GM23248 (cell line): ENCODE data around the gene SRSF7.

Source experiments
- EZH2 ChIP-seq: fragments of 200-600 bp; sonication (generic); IDR thresholded peaks from 2 replicates; pipeline ENCODE4 v1.6.1; 2018; ENCODE audit warnings: antibody characterized with exemption, mild to moderate bottlenecking; ENCODE audit not compliant: insufficient read depth, poor library complexity, severe bottlenecking
- EZH2phosphoT487 ChIP-seq: fragments of 200-600 bp; sonication (generic); IDR thresholded peaks from 2 replicates; pipeline ENCODE4 v1.6.1; 2018; ENCODE audit warnings: antibody characterized with exemption, moderate library complexity, mild to moderate bottlenecking, low read depth; ENCODE audit not compliant: insufficient read depth

- TF ChIP-seq EZH2, result no peak
- TF ChIP-seq EZH2phosphoT487, result no peak
These were observed 48.7 kb downstream of the SRSF7 start for GRCh38 chr2:38702413-38702812.
